ENCODE data around the gene PKD1. TPM values are rescaled to one million over a fixed set of nuclear protein-coding genes. Genes with fewer than 3 reads are reported as not detected.
"Not testable (repeated sequence)": the region's sequence is repeated elsewhere in the genome, so short reads cannot be mapped to it uniquely, and the experiment has no call there.

The PKD1 gene
- total RNA-seq, 1 donor from 2014 or later = 82.8 TPM

- intact Hi-C loops (cut with DNase I) = no loop called here
- ATAC-seq (ENCODE audit: poor library complexity) (peak; percentile 91), DNase-seq (peak; percentile 99)
Measured at GRCh38 chr16:2155091-2155950, 19.6 kb upstream of the PKD1 start, which contains the start of gene TRAF7. TSS of gene TRAF7 (plus strand) at chr16:2155782. CDS start at chr16:2163921, 8,139 bp downstream.

- no peak for ATAC-seq (ENCODE audit: poor library complexity)
- intact Hi-C loops (cut with DNase I) = no loop called here
Measured at GRCh38 chr16:2154533-2155090, 18.9 kb upstream of the PKD1 start.

DNA sequence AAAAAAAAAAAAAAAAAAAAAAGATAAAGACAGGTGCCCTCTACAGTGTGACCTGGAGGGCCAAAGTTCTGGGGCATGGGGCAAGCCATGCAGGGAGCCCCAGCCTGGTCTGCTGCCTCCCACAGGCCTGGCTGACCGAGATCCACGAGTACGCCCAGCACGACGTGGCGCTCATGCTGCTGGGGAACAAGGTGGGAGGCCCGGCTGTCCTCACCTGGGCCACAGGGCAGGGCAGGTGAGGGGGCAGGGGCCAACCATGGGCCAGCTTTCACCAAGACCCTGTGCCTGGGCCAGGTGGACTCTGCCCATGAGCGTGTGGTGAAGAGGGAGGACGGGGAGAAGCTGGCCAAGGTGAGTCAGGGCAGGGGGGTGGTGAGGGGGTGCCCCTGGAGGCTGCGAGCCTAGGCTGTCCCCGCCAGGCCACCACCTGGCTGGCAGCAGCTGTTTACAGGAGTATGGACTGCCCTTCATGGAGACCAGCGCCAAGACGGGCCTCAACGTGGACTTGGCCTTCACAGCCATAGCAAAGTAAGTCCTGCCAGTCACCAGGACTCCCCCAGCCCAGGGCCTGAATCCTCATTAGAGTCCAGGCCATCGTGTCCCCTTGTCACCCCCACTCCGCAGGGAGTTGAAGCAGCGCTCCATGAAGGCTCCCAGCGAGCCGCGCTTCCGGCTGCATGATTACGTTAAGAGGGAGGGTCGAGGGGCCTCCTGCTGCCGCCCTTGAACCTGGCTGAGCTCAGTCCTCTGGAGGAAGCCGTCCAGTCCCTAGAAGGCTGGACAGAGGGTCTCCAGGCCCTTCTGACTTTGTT, 17.2 kb upstream of the PKD1 start:
- intact Hi-C loops (cut with DNase I) = no loop called here
- ATAC-seq (ENCODE audit: poor library complexity) = no peak
- DNase-seq = no peak

More at GRCh38 chr16:2154533-2155090, 18.9 kb upstream of the PKD1 start:
- DNase-seq = no peak

GRCh38 chr16:2151188-2152091, 15.7 kb upstream of the PKD1 start:
- intact Hi-C loops (cut with DNase I) = no loop called here
- ATAC-seq (ENCODE audit: poor library complexity) = no peak
- DNase-seq = no peak

DNA sequence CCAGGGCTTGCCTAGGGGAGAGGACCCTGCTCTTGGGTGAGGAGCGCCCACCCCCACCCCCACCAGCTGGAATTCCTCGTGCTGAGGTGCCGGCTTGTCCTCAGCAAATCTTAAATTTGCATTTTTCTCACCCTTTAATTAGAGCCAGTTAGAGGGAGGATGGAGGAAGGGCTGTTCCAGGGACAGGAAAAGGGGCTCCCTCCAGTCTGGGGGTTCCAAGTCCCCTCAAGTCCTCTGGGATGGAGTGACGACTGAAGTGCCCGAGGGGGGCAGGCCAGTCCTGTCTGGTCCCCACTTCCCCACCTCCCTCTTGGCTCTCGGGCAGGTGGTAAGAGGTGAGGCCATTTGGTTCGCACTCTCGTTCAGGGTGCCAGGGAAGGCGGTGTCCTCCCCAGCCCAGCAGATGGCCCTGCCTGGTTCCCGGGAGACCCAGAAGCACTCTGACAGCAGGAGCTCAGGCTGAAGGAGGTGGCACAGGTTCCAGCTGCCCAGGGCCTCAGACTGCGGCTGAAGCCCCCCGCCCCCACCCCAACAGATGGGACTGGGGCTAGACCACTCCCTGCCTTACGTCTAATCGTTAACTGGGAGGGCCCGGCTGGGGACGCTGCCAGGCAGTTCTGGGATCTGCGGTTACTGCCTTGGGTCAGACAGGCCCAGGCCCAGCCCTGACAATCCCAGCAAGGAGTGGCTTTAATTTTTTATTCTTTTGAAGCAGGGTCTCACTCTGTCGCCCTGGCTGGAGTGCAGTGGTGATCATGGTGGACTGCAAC, 14.9 kb upstream of the PKD1 start:
- DNase-seq (peak; percentile 58), ATAC-seq (ENCODE audit: poor library complexity) (no peak)
- intact Hi-C loops (cut with DNase I) = no loop called here

- ATAC-seq (ENCODE audit: poor library complexity) (no peak), DNase-seq (no peak)
- intact Hi-C loops (cut with DNase I) = no loop called here
Measured at GRCh38 chr16:2149630-2150417, 14.1 kb upstream of the PKD1 start.

- intact Hi-C loops (cut with DNase I) = no loop called here
- DNase-seq = no peak
- ATAC-seq (ENCODE audit: poor library complexity) = no peak
Measured at GRCh38 chr16:2148714-2149629, 13.3 kb upstream of the PKD1 start.

GRCh38 chr16:2147981-2148671, 12.4 kb upstream of the PKD1 start, which contains the start of gene RAB26:
TSS of gene RAB26 (plus strand) at chr16:2148625. CDS start at chr16:2148784, 159 bp downstream.
- peak; percentile 91 for ATAC-seq (ENCODE audit: poor library complexity)
- intact Hi-C loops (cut with DNase I) = no loop called here
- DNase-seq = peak; percentile 89

DNA sequence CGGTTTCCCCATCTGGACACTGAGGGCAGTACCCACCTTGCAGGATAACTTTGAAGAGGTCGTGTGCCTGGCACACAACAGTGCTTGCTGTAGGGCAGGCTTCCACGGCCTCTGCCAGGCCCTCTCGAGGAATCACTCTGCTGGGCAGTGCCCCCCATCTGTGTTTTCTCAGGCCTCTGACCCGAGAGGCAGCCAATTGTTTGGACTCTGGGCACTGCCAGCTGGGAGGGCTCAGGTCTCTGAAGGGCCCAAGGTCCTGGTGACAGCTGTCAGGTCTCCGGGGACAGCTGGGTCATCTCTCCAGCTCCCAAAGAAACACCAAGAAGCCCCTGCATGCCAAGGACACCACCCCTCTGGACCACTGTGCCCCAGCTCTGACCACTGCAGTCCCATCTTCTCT, 11.7 kb upstream of the PKD1 start:
- DNase-seq (no peak), ATAC-seq (ENCODE audit: poor library complexity) (peak; percentile 2)
- intact Hi-C loops (cut with DNase I) = no loop called here

DNA sequence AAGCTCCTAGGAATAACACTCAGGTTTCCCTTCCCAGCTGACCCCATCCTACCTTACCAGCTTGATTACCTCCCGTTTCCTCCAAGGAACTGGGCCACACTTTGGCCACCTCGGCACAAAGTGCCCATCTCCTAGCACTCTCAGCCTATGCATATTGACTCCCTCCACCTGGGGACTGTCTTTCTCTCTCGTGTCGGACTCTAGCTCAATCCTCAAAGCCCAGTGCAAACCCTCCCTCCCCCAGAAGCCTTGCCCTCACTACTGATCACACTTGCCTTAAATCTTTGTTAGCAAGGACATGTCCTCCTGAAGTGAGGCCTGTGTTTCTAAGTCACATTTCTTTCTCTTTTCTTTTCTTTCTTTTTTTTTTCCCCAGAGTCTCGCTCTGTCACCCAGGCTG, 10.1 kb upstream of the PKD1 start:
- intact Hi-C loops (cut with DNase I) = no loop called here
- DNase-seq (no peak), ATAC-seq (ENCODE audit: poor library complexity) (no peak)

DNA sequence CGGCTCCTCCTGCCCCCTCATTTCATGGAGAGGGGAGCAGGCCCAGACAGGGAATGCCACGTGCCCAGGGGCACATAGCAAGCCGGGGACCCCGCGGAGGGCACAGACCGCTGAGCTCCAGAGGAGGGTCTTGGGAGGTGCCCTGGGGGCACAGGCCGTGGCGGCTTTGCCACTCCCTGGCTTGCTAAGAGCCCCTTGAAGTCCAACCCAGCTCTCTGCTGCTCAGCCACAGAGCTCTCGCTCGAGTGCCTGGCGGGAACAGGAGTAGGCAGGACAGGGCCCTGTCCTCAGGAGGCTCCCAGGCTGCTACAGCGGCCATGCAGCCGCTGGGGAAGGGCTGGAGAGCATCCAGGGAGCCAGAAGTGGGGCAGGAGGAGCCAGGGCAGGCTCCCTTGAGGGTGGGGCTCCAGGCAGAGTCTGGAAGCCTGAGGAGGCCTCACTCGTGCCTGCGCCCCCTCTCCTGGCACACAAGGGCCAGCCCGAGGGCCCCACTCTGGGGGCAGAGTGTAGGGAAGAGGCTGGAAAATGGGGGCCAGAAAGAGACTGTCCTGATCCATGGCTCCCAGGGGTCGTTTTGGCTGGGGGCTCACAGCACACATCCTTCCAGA, 8.3 kb upstream of the PKD1 start:
- ATAC-seq (ENCODE audit: poor library complexity) = no peak
- intact Hi-C loops (cut with DNase I) = loop anchor here (2.0 kb wide), 1 partner anchor 121 kb away; no protein-coding TSS in a partner anchor
- no peak for DNase-seq

DNA sequence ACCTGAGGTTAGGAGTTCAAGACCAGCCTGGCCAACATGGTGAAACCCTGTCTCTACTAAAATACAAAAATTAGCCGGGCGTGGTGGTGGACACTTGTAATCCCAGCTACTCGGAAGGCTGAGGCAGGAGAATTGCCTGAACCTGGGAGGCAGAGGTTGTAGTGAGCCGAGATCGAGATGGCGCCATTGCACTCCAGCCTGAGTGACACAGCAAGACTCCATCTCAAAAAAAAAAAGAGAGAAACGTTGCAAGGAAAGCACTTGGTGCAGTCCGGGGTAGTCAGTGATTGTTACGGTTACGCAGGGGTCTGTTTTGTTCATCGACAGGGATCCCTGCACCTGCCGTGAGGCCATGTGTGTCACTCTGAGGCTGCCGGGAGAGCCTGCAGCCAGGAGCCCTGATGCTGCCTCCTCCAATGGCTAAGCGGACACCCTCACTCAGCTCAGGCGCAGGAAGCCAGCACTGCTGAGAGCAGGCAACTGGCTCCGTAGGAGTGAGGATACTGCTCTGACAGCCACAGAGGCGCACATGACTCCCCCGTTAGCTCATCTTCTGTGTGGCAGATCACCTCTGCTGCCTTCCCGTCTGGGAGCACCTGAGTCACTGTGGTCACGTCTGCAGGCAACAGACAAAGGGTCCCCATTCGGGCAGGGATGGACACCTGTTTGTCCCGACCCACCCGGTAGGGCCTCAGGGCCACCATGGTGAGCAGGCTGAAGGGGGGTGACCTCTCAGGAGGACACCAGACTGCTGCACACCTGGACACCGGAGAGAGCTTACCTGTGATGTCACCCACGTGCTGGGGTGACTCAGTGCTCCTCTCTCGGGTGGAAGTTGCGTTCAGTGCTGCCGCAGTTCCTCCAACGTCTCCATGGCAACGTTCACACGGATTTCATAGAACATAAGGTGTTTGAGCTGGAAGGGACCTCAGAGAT, 7.5 kb upstream of the PKD1 start:
- intact Hi-C loops (cut with DNase I) = loop anchor here (2.0 kb wide), 1 partner anchor 120 kb away; no protein-coding TSS in a partner anchor

GRCh38 chr16:2135071-2135470, 627 bp downstream of the PKD1 start:
- ATAC-seq (ENCODE audit: poor library complexity); intact Hi-C loops (cut with DNase I): not testable (repeated sequence)
- peak; percentile 72 for DNase-seq

More for the DNA sequence above, 7.5 kb upstream of the PKD1 start:
- DNase-seq (no peak), ATAC-seq (ENCODE audit: poor library complexity) (no peak)

GRCh38 chr16:2133797-2134196, 1.9 kb downstream of the PKD1 start:
- intact Hi-C loops (cut with DNase I); ATAC-seq (ENCODE audit: poor library complexity); DNase-seq: not testable (repeated sequence)
